HG03097 (cell line): ENCODE data around the gene DNAAF8.
"Not testable (repeated sequence)": the region's sequence is repeated elsewhere in the genome, so short reads cannot be mapped to it uniquely, and the experiment has no call there.

Experiments
- ATAC-seq: cut with Tn5 transposase; IDR thresholded peaks from one replicate; pipeline ENCODE4 v1.9.1; 2021; ENCODE audit not compliant: unreplicated experiment, low FRiP score

DNAAF8 gene

DNA sequence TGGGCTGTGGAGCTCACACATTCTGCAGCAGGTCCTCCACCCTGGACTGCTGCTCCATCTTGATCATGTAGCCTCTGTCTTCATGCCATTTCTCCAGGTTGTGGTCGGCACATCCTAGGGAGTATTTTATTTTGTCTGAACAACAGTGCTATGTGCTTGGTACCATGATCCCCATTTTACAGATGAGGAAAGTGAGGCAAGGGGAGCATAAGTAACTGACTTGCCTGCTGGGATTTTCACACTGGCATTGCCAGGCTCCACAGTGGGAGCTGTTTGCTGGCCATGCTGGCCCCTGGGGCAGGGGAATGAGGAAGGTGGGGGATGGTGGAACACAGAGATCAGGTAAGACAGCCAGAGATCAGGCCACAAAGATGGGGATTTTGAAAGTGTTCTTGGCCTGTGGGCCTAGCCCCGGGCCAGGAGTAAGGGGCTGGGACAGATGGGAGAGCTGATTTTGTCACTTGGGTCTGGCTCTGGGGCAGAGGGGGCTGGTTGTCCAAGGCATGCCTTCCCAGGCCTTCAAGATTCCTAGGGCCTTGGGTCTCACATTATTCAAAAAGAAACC is 41.9 kb downstream of the DNAAF8 start:
- ATAC-seq = no peak

DNA sequence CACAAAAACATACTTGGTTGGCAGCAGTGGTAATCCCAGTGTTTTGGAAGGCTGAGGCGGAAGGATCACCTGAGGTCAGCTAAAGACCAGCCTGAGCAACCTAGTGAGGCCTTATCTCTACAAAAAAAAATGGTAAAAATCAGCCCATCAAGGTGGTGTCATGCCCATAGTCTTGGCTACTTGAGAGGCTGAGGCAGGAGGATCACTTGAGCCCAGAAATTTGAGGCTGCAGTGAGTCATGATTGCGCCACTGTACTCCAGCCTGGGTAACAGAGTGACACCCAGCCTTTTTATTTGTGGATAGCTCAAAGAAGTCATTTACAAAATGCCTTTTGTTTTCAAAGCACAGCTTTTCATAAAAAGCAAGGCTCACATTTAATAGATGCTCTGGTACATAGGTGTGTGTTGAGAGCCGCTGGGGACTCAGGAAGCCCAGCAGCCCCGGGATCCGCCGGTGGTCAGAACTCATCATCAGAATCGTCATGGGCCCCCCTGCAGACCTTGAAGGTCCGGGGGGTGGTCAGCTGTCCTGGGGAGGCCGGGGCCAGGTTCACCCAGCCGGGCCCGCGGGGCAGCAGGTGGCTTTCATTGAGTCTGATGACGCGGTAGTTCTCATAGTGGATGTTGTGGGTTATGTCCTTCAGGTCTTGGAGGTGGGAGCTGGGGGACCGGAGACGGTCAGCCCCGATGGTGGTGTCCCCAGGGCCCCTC is 43.2 kb downstream of the DNAAF8 start:
- no peak for ATAC-seq

DNA sequence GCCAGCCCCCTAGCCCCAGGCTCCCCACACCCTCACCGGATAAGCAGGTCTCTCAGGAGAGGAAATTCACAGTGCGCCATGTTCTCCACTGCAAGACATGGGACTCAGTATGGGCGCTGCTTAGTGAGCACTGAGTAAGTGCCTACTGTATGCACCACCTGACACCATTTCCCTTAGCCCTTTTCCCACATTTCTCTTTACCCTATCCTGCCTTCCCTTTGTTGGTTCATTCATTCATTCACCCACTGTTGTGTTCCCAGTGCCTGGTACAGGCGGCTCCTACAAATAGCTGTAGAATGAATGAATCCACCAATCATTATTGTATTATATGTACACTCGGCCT is 43.7 kb downstream of the DNAAF8 start:
- ATAC-seq = no peak

DNA sequence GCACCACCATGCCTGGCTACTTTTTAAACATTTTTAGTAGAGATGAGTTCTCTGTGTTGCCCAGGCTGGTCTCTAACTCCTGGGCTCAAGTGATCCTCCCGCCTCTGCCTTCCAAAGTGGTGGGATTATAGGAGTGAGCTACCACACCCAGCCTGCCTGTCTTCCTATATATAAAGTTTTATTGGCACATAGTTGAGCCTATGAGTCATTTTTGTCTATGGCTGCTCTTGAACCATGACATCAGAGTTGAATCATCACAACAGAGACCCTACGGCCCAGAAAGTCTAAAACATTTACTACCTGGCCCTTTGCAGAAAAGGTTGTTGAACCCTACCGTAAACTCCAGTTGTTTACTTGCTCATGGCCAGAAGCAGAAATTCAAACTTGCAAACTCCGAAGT is 45.9 kb downstream of the DNAAF8 start:
- no peak for ATAC-seq

DNA sequence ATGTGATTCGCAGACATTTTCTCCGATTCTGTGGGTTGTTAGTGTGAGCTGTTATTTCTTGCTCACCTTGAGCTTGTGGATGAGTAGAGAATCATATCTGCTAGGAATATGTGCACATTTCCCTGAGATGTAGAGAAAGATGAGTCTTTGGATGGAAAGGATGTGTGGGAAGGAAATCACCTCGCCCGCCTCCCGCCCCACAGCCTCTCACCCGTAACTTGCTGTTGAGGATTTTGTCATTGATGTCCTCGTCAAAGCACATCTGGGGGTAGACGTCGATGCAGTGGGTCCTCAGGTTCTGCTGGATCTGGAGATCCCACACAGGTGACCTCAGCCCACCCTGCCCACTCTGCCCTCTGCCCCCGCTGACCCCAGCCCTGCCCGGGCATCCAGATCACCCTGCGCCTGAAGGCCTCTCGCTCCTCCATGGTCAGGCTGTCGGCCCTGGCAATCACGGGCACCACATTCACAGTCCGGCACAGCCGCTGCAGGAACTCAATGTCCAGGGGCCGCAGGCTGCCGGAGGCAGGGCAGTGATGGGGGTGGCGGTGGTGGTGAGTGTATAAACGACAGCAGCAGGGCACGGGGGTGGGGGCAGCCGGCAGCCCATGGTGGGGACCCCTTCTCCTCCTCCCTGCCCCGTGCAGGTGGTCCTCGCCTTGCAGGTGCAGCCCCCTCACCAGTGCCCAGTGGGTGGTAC is 49.1 kb downstream of the DNAAF8 start:
- no peak for ATAC-seq

DNA sequence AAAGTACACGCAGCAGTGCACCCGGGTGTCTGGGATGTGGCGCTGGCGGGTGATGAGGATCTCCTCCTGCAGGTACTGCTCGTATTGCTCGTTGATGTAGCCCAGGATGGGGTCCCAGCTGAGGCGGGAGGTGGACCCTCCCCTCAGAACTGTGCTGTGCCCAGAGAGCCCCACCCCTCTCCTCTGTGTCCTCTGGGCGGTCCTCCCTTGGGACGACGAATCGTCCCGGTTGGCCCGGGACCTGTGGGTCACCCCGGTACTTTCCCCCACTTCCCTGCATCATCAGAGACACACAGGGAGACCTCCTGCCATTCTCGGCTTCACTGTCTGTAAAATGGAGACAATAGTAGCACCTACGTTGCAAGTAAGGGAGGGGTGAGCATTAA is 49.6 kb downstream of the DNAAF8 start:
- no peak for ATAC-seq

DNA sequence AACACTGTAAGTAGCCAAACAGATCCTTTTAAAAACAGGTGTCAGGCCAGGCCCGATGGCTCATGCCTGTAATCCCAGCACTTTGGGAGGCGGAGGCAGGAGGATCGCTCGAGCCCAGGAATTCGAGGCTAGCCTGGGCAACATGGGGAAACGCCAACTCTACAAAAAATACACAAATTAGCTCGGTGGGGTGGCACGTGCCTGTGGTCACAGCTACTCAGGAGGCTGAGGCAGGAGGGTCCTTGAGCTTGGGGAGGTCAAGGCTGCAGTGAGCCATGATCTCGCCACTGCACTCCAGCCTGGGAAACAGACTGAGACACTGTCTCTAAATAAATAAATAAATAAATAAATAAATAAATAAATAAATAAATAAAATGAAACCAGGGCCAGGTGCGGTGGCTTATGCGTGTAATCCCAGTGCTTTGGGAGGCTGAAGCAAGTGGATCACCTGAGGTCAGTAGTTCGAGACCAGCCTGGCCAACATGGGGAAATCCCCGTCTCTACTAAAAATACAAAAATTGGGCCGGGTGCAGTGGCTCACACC is 50.2 kb downstream of the DNAAF8 start:
- ATAC-seq = not testable (repeated sequence)

DNA sequence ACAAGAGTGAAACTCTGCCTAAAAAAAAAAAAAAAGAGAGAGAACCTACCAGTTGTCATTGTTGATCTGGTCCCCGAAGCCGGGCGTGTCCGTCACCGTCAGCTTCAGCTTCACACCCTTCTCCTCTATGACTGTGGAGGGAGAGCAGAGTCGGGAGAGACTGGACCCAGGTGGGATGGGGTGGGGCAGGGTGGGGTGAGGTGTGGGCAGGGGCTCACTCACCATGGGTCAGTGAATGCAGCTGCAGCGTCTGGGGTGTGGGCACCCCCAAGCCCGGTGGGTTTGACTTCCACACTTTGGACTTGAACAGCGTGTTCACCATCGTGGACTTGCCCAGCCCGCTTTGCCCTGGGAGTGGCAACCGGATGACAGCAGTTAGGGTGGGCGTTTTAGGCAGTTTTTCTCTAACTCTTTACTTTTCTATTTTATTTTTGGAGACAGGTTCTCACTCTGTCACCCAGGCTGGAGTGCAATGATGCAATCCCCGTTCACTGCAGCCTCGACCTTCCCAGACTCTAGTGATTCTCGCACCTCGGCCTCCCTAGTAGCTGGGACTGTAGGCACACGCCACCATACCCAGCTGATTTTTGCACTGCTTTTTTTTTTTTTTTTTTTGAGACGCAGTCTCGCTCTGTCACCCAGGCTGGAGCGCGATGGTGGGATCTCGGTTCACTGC is 51.6 kb downstream of the DNAAF8 start:
- no peak for ATAC-seq

DNA sequence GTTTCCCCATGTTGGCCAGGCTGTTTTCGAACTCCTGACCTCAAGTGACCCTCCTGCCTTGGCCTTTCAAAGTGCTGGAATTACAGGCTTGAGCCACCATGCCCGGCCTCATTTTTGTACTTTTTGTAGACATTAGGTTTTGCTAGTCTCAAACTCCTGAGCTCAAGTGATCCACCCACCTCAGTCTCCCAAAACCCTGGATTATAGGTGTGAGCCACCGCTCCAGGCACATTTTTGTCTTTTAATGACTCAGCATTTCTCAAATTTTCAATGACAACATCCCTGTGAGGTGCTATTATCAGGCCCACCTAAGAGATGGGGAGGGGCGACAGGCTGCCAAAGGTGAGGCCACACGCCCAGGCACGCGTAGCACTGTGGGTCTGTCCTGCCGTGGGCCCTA is 52.7 kb downstream of the DNAAF8 start:
- ATAC-seq = no peak

DNA sequence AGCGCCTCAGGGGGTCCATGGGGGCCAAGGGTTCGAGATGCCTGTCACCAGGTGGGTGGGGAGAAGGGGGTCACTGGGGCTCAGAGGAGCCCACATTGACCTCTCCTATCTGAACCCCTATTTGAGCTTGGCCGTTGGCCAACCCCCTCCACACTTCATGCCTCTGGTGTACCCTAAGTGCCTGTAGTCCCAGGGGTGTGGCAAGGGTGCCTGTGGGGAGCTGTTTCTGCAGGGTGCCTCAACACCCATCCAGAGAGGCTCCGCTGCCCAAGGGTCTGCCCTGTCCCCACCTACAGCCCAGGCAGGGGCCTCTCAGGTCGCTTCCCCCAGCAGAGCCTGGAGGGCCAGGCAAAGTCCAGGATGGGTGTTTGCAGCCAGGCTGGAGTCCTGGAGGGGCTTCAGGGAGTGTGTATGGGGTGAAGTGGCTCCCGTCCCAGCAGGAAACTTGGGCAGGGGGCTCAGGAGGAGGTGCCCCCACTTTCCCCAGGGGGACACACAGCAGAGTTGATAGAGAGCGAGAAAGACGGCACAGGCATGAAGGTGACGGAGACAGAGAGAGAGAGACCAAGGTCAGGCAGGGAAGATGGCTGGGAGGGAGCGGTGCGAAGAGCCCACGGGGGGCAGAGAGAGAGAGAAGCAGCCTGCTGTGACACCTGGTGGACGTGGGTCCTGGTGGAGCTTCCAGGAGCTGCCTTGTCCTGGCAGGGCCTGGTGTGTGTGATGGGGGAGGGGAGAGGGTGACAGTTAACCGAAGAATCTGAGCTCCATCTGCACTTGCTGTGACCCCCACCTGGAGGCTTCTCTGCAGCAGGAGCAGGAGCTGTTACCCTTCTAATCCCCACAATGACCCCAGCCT is 53.5 kb downstream of the DNAAF8 start, which contains the start of gene SEPTIN12:
TSS of gene SEPTIN12 (minus strand) at position 719 of the 856 bp plus-strand sequence. CDS start at position 19, 700 bp downstream.
- ATAC-seq = no peak

DNA sequence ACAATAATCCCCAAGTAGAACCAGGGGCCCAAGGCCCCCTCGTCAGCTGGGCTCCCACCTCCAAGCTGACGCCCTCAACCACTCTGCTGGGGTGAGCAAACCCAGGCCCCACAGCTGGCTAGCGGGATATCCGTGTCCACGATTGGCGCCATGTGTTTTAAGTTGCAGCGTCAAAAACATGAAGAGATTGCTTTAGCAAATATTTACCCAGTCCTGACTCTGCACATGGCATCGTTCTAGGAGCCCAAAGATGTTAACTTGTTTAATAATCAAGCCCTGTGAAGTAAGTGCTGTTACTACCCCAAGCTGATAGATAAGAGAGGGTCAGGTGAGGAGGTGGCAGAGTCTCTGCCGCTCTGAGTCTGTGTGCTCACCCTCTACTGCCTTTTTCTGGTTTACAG is 54.2 kb downstream of the DNAAF8 start:
- no peak for ATAC-seq

DNA sequence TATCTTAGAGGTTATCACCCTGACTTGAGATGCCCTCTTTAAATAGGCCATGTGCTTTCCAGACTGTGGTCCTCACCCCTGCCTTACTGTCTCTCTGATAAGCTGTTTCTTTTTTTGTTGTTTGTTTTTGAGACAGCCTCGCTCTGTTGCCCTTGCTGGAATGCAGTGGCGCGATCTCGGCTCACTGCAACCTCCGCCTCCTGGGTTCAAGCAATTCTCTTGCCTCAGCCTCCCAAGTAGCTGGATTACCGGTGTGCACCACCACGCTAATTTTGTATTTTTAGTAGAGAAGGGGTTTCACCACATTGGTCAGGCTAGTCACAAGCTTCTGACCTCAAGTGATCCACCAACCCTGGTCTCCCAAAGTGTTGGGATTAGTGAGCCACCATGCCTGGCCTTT is 54.6 kb downstream of the DNAAF8 start:
- ATAC-seq = no peak

DNA sequence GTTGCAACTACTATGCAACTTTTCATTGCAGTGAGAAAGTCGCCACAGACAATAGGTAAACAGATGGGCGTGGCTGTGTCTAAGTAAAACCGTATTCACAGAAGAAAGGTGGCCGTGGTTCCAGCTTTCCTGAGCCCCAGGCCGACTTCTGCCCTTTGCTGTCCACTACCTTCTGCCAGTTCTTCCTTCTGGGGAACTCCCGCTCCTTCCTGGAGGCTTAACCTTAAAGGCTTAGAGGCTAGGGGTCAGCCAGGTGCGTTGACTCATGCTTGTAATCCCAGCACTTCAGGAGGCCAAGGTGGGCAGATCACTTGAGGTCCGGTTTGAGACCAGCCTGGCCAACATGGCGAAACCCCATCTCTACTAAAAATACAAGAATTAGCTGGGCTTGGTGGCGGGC is 55.9 kb downstream of the DNAAF8 start:
- ATAC-seq = no peak

DNA sequence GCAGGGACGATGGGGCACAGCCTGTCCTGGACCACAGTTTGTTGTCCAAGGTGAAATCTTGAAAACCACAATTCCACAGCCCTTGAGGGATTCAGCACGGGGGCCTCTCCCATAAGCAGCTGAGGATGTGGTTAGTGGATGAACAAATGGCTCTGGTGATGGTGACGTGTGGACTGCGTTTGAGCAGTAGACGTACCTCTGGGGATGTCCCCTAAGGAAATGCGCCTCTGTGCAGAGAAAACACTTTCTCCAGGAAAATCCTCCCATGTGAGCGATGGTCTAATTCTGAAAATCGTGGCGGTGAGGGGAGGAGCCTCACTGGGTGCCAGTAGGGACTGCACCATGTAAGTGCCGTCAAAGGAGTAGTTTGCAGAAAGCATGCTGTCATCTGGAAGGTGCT is 56.5 kb downstream of the DNAAF8 start:
- ATAC-seq = no peak

DNA sequence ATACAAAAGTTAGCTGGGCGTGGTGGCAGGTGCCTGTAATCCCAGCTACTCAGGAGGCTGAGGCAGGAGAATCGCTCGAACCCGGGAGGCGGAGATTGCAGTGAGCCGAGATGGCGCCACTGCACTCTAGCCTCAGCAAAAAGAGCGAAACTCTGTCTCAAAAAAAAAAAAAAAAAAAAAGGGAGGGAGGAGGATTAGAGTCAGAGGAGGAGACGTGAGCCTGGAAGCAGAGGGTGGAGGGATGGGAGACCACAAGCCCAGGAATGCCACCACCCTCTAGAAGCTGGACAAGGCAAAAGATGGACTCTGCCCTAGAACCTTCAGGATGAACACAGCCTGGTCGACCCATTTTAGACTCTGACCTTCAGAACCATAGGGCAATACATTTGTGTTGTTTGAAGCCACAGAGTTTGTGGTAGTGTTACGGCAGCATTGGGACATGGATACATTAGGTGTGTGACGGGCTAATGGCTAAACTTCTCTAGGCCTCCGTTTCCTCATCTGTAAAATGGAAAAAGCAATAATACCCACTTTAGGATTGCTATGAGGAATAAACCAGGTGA is 58.7 kb downstream of the DNAAF8 start:
- ATAC-seq = no peak

DNA sequence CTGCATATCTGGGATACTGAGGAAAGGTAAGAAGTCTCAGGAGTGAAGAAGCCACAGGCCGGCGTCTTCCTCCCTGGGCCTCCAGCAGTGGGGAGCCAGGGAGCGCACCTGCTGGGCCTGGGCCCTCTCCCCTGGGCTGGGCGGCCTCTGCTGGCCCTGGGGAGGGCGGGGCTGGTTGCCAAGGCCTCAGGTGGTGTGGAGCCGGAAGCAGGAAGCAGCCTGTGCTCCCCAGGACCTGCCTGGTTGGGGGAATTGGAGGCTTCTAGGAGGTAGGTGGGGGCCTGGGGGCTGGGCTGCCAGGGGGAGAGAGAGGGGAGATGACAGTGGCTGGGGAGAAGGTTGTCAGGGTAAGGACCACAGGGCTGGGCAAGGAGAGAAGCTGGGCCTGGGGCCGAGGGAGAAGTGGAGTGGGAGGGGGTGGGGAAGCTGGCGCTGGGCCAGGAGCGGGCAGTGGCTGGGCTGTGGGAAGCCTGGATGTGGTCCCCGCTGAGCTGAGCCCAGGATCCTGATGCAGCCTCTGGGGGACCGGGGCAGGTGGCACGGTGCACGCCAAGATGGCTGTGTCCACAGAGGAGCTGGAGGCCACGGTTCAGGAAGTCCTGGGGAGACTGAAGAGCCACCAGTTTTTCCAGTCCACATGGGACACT is 61.0 kb downstream of the DNAAF8 start, which contains the start of gene SMIM22:
TSS of gene SMIM22 (plus strand) at position 189 of the 647 bp plus-strand sequence. CDS start at position 555, 366 bp downstream.
- ATAC-seq = no peak

DNA sequence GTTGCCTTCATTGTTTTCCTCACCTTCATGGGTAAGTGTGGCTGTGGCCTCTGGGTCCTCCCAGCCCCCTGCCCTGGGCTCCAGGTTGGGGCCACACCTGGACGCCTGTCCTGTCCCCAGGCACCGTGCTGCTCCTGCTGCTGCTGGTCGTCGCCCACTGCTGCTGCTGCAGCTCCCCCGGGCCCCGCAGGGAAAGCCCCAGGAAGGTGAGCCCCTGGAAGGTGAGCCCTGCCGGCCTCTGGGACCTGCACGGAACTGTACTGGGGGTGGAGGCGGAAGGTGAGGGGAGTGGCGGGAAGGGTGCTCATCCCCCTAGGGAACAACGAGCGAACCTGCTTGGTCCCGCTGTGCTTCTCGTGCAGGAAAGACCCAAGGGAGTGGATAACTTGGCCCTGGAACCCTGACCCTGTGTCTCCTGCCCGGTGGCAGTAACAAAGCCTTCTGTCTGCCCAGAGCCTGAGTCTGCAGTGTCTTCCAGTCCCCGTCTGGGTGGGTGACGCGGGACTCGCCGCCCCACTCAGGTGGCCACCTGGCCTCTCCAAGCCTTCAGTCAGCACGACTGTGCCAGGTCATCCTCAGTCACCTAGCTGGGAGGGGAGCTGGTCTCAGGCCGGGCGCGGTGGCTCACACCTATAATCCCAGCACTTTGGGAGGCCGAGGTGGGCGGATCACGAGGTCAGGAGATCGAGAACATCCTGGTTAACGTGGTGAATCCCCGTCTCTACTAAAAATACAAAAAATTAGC is 61.7 kb downstream of the DNAAF8 start:
- ATAC-seq = no peak

DNA sequence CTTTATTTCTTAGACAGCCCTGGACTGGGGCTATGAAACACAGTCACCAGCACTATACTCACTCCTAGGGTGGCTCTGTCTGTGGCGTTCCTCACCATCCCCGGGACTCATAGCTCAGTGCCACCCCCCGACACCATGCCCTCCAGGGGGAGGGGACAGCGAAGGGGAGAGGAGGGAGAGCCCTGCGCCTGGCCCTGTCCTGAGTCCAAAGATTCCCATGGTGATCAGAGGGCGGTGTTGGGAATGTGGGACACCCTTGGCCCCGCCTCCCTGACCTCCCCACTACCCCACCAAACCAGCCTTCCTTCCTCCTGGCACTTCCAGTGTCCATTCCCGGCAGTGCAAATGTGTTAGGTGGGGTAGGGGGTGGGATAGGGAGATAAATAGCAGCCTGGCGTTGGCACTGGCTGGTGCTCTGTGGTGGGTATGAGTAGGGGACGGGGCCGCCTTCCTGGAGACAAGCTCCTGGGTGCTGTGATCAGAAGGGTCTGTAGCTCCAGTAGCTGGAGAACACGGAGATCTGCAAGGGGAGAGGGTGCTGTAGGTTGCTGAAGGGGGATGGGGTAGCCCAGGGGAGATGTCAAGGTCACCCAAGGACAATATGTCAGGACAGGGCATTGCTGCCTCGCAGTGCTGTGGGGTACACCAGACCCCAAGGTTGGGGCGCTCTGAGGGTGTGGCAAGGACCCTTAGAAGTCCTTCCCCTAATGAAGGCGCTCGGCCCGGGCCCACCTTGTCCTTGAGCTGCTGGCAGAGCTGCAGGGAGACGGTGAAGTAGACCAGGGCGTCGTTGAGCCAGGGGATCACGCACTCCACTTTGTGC is 62.9 kb downstream of the DNAAF8 start:
- no peak for ATAC-seq
